GM12891 (cell line): ENCODE measurements around the gene SLC25A26.

Experiments
- DNase-seq: peaks from one replicate; pipeline ENCODE4 v3.0.0; 2011; ENCODE audit warnings: low spot score; ENCODE audit not compliant: insufficient read length
- FAIRE-seq: peaks from 2 replicates; lab custom pipeline; 2011; peaks lifted over from hg19 to GRCh38; lab: Jason Lieb, UNC
- PAX5 ChIP-seq: IDR thresholded peaks from 2 replicates; pipeline ENCODE4 v1.6.1; 2011; ENCODE audit warnings: low read length, moderate library complexity, mild to moderate bottlenecking; ENCODE audit not compliant: insufficient read depth, severe bottlenecking
- POLR2A ChIP-seq: IDR thresholded peaks from 2 replicates; pipeline ENCODE4 v1.6.1; 2011; ENCODE audit warnings: low read depth, low read length, control low read depth
- POLR2AphosphoS5 ChIP-seq: IDR thresholded peaks from 2 replicates; pipeline ENCODE4 v1.6.1; 2011; ENCODE audit warnings: low read depth, low read length, control low read depth
- POU2F2 ChIP-seq: IDR thresholded peaks from 2 replicates; pipeline ENCODE4 v1.6.1; 2011; ENCODE audit warnings: low read depth, mild to moderate bottlenecking, control low read depth, low read length, moderate library complexity
- SPI1 ChIP-seq: IDR thresholded peaks from 2 replicates; pipeline ENCODE4 v1.6.1; 2011; ENCODE audit warnings: low read depth, low read length, control low read depth
- TAF1 ChIP-seq: IDR thresholded peaks from 2 replicates; pipeline ENCODE4 v1.6.1; 2011; ENCODE audit warnings: low read depth, low read length, control low read depth

SLC25A26 gene

DNA sequence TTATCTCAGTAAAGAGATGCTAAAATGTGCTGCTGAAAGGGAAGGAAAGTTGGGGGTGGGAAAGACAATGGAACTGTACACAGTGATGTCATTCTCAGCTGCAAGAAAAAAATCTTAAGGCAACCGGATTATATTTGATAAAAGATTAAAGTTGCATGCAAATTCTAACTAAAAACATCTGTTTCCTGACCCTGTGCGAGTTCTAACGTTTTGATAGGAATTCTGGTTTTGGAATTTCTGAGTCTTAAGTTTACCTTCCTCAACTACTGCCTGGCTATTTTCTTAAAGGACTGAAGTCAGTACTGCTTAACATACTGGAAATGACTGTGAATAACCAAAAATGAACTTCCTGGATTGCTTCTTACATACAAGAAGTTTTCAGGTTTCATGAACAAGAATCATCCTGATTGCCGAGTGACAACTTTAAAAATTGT lies 115.5 kb downstream of the SLC25A26 start:
- FAIRE-seq (peak; percentile 40), DNase-seq (no peak)
- TF ChIP-seq POLR2AphosphoS5, result no peak
- no peak for TF ChIP-seq POLR2A
- TF ChIP-seq POU2F2, result no peak
- no peak for TF ChIP-seq TAF1
- no peak for TF ChIP-seq PAX5
- no peak for TF ChIP-seq SPI1

- TF ChIP-seq TAF1, result no peak
- TF ChIP-seq POLR2A, result no peak
- no peak for TF ChIP-seq SPI1
- TF ChIP-seq PAX5, result no peak
- no peak for TF ChIP-seq POLR2AphosphoS5
- TF ChIP-seq POU2F2, result no peak
- FAIRE-seq (no peak), DNase-seq (no peak)
Observed at GRCh38 chr3:66338927-66339326, 118.1 kb downstream of the SLC25A26 start.

DNA sequence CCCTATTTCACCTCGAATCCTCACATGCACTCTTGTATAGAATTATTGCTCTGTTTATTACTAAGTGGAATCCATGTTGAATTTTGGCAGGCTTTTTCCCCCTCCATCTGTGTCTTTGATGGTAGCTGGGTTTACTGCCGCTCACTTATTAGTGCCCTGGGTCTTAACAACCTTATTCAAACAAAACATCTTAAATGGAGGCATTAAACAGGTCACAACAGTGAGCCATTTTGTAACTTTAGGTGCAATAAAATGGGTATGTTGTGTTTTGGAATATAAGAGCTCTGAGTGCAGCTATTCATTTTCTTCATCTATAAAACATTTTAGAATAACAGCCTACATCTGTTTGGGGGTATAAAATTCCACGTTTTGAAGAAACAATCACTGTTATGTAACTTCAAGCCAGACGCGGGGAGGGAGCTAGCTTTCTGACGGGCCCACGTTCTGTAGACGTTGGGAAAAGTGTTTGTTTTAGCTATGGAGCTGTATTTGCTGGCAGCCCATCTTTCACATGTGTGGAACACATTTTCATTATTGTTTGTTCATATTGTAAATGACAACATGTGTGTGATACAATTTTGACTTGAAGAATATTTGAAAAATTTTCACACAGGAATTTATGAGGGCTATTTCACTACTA lies 122.0 kb downstream of the SLC25A26 start:
- FAIRE-seq (no peak), DNase-seq (no peak)
- no peak for TF ChIP-seq POLR2A

DNA sequence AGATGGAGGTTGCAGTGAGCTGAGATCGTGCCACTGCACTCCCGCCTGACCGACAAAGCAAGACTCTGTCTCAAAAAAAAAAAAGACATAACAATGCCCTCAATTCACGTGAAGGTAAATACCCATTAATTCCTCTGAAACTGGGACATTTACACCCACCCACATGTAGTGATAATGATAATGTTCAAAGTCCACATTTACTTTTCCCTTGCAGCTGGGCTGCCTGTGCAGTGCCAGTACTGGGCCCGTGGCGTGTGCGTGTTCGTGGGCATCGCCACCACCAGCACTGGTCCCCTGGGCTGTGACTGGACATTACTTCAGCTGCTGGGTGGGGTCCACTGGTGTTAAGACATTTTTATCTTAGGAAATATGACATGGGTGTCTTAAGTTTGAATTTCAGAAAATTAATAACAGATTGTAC lies 123.6 kb downstream of the SLC25A26 start:
- FAIRE-seq (peak; percentile 5), DNase-seq (no peak)
- TF ChIP-seq PAX5 (no peak), POLR2AphosphoS5 (no peak)

GRCh38 chr3:66344848-66345578 lies 124.2 kb downstream of the SLC25A26 start:
- no peak for DNase-seq
- TF ChIP-seq POLR2A, result no peak
- no peak for TF ChIP-seq PAX5
- TF ChIP-seq SPI1, result no peak
- TF ChIP-seq POU2F2, result no peak
- TF ChIP-seq POLR2AphosphoS5, result no peak
- TF ChIP-seq TAF1, result no peak
- peak; percentile 31 for FAIRE-seq

- TF ChIP-seq PAX5, result no peak
- TF ChIP-seq TAF1, result no peak
- TF ChIP-seq POLR2AphosphoS5, result no peak
- no peak for TF ChIP-seq POLR2A
- TF ChIP-seq POU2F2, result no peak
- no peak for TF ChIP-seq SPI1
- DNase-seq (no peak), FAIRE-seq (no peak)
Observed at GRCh38 chr3:66348704-66349103, 127.9 kb downstream of the SLC25A26 start.

DNA sequence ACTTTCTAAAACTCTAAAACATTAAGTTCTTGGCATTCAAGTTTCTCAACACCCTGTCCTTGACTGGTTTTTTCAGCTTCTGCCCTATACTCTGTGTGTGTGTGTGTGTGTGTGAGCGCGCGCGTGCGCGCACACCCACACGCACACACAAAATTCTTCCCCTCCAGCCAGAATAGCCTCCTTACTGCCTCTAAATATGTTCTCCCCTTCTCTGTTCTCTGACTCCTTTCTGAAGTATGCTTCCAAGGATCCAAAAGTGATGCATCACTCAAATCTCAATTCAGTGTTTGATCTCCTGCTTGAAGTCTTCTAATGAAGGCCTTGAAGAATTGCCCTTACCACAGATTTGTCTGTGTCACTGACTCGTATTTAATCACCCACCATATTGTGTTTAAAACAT lies 129.8 kb downstream of the SLC25A26 start:
- no peak for DNase-seq
- no peak for FAIRE-seq
- TF ChIP-seq PAX5, result no peak
- no peak for TF ChIP-seq TAF1
- TF ChIP-seq SPI1, result no peak
- TF ChIP-seq POLR2AphosphoS5, result no peak

DNA sequence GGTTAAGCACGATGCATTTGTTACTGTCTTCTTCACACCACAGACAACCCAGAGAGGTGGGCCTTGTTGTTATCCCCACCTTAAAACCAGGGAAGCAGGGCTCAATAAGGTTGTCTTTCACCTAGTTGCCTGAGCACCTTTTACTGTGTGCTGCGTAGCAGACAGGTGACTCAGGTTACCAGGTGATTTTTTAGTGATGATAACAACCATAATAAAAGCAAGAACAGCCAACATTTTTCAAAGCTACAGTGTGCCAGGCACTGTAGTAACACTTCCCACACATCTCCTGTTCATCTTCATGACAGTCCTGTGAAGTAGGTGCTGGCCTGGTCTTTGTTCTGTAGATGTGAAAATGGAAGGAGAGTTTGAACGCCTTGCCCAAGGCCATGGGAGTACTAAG lies 132.2 kb downstream of the SLC25A26 start:
- DNase-seq (no peak), FAIRE-seq (no peak)
- TF ChIP-seq TAF1, result no peak
- TF ChIP-seq POU2F2, result no peak

DNA sequence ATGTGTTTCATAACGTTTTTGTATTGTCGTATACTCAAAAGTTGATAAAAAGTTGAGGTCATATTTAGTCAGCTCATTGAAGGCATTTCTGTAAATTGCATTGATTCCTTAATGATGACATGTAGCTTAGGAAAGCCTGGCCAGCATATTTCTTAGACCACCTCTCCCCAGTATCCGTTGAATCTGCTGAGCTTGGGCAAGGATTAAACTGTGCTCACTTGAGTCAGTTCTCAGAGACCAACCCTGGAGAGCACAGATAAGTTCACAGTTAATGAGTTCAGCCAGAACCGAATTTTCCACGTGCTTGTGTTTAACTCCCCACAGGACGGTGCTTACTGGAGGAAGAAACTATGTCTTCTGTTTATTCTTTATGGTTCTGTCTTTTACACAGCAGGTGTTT lies 132.7 kb downstream of the SLC25A26 start:
- FAIRE-seq (no peak), DNase-seq (no peak)
- TF ChIP-seq PAX5, result no peak
- TF ChIP-seq TAF1, result no peak
- TF ChIP-seq SPI1, result no peak
- no peak for TF ChIP-seq POU2F2
- no peak for TF ChIP-seq POLR2A
- TF ChIP-seq POLR2AphosphoS5, result no peak

DNA sequence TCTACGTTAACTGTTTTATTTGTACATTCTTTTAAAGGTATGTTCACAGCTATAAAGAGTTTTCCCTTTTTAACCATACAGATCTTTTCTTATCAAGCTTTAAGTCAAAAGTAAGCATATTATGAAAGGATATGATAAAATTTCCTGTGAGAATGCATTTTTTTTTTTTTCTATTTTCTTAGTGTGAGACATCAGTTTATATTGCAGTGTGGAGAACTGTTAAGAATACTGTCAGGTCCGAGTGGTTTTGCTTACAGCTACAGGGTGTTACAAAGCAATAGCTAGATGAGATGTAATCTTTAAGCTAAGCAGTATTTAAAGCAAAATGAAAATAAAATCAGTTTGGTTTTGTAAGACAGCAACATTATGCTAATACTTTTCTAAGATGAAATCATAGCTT lies 133.2 kb downstream of the SLC25A26 start:
- DNase-seq (no peak), FAIRE-seq (no peak)
- TF ChIP-seq POU2F2 (no peak), SPI1 (no peak), TAF1 (no peak), POLR2AphosphoS5 (no peak), PAX5 (no peak), POLR2A (no peak)
